ENCODE measurements around the gene MARCHF9.

DNA sequence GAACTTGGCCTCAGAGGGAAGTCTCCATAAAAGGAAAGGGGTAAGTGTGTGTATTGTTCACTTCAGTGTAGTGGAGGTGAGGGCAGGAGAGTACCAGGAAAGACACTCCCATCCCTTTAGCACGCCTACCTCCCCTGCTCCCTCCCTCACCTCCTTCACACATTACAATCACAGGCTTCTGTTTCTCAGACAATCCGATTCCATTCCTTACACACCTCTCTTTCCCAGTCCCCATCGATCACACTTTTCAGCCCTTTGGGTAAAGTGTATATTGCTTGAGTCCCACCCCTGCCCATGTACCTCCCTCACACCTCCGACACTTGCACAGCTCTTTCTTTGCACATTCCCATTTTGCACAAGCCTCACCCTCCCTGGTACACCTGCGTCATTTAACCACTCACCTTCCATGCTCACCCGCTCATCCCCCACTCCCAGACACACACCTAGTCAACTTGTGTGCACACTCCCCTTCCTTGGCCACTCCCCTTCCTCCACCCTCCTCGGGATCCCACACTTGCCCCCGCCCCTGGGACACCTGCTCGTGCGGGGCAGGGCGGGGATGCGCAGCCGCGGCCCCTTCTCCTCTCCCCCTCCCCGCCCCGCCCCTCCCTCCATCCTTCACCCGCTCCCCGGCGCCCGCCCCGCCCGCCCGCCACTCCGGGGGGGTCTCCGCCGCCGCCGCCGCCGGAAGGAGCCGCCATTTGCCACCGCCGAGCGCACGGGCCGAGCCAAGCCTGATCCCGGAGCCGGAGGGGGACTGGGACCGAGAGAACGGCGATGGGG lies at the start of gene MARCHF9:
- TF ChIP-seq, protein P1, sequence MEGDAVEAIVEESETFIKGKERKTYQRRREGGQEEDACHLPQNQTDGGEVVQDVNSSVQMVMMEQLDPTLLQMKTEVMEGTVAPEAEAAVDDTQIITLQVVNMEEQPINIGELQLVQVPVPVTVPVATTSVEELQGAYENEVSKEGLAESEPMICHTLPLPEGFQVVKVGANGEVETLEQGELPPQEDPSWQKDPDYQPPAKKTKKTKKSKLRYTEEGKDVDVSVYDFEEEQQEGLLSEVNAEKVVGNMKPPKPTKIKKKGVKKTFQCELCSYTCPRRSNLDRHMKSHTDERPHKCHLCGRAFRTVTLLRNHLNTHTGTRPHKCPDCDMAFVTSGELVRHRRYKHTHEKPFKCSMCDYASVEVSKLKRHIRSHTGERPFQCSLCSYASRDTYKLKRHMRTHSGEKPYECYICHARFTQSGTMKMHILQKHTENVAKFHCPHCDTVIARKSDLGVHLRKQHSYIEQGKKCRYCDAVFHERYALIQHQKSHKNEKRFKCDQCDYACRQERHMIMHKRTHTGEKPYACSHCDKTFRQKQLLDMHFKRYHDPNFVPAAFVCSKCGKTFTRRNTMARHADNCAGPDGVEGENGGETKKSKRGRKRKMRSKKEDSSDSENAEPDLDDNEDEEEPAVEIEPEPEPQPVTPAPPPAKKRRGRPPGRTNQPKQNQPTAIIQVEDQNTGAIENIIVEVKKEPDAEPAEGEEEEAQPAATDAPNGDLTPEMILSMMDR (IDR thresholded peaks at IDR 0.05 in 2 of 3, conservative IDR thresholded peaks at IDR 0.05 in 1 of 3; ENCODE audit: borderline replicate concordance in 1 of 3, insufficient read depth in 1 of 3, low read depth in 2 of 3, low read length in 2 of 3) = no peak
- TF ChIP-seq, protein P2, sequence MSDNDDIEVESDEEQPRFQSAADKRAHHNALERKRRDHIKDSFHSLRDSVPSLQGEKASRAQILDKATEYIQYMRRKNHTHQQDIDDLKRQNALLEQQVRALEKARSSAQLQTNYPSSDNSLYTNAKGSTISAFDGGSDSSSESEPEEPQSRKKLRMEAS (IDR thresholded peaks at IDR 0.05) = no peak
- TF ChIP-seq SRF (IDR thresholded peaks at IDR 0.05; ENCODE audit: low read depth) (no peak), POLR2AphosphoS5 (IDR thresholded peaks at IDR 0.05; ENCODE audit: low read depth, low read length) (peak; percentile 53; the same call in 1 of the 2 replicates), JUND (IDR thresholded peaks at IDR 0.05) (no peak), EZH2 (IDR thresholded peaks at IDR 0.05) (no peak), POLR2A (IDR thresholded peaks at IDR 0.05; ENCODE audit: borderline replicate concordance, extremely low read depth, insufficient read depth, insufficient read length) (no peak), EGR1 (IDR thresholded peaks at IDR 0.05; ENCODE audit: low read depth) (no peak), ZFX (IDR thresholded peaks at IDR 0.05) (no peak)
- TF ChIP-seq, protein P3, sequence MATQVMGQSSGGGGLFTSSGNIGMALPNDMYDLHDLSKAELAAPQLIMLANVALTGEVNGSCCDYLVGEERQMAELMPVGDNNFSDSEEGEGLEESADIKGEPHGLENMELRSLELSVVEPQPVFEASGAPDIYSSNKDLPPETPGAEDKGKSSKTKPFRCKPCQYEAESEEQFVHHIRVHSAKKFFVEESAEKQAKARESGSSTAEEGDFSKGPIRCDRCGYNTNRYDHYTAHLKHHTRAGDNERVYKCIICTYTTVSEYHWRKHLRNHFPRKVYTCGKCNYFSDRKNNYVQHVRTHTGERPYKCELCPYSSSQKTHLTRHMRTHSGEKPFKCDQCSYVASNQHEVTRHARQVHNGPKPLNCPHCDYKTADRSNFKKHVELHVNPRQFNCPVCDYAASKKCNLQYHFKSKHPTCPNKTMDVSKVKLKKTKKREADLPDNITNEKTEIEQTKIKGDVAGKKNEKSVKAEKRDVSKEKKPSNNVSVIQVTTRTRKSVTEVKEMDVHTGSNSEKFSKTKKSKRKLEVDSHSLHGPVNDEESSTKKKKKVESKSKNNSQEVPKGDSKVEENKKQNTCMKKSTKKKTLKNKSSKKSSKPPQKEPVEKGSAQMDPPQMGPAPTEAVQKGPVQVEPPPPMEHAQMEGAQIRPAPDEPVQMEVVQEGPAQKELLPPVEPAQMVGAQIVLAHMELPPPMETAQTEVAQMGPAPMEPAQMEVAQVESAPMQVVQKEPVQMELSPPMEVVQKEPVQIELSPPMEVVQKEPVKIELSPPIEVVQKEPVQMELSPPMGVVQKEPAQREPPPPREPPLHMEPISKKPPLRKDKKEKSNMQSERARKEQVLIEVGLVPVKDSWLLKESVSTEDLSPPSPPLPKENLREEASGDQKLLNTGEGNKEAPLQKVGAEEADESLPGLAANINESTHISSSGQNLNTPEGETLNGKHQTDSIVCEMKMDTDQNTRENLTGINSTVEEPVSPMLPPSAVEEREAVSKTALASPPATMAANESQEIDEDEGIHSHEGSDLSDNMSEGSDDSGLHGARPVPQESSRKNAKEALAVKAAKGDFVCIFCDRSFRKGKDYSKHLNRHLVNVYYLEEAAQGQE (IDR thresholded peaks at IDR 0.05; ENCODE audit: low read depth) = no peak

All from HCT116 (cell line).